ENCODE measurements around the gene MLLT3. TPM values are rescaled to one million over a fixed set of nuclear protein-coding genes. Genes with fewer than 3 reads are reported as not detected.

MLLT3 gene
- total and polyA plus RNA-seq, 2 donors (not counting 3 experiments of a cell fraction or from before 2014, with no cell fraction given): 6.1 to 10.0 TPM

- intact Hi-C loops (cut with micrococcal nuclease): no loop called here
- CTCF ChIA-PET: interaction anchor here (0.8 to 2.0 kb wide), 3 partner anchors 26 to 707 kb away, joined by 3 to 4 read pairs (median 3); no protein-coding TSS in a partner anchor
Observed at GRCh38 chr9:20404192-20404813, 218.0 kb downstream of the MLLT3 start.

More at GRCh38 chr9:20404192-20404813, 218.0 kb downstream of the MLLT3 start:
- DNase-seq (ENCODE audit: low read depth, low spot score) (no peak), FAIRE-seq (no peak)
- Histone ChIP-seq H3K27me3 (ENCODE audit: control insufficient read depth in 2 of 2, insufficient read depth in 2 of 2, low read length in 2 of 2) (no peaks in the 10 kb centered on the region), H3K36me3 (ENCODE audit: control insufficient read depth in 2 of 2, extremely low read depth in 1 of 2, insufficient read depth in 2 of 2, low read length in 2 of 2) (no peaks in the 10 kb centered on the region), H3K9ac (replicated peaks; ENCODE audit: extremely low read depth, insufficient read depth, low read length) (no peak overlapping the region), H3K79me2 (ENCODE audit: control insufficient read depth, insufficient read depth, low read length) (no peaks in the 10 kb centered on the region), H3K27ac (ENCODE audit: insufficient read depth, low read depth, low read length) (no peak overlapping the region), H2AFZ (ENCODE audit: low read depth, low read length) (no peak overlapping the region), H3K4me3 (replicated peaks in 1 of 3; ENCODE audit: insufficient read depth in 1 of 3, low read depth in 1 of 3, low read length in 3 of 3) (no peak overlapping the region), H3K4me2 (ENCODE audit: insufficient read depth, low read length) (no peak overlapping the region), H3K9me3 (replicated peaks; ENCODE audit: control insufficient read depth, insufficient read depth, low read length) (no peaks in the 10 kb centered on the region), H4K20me1 (replicated peaks; ENCODE audit: control insufficient read depth, extremely low read depth, insufficient read depth, low read length) (no peaks in the 10 kb centered on the region), H3K9me1 (replicated peaks; ENCODE audit: control insufficient read depth, extremely low read depth, insufficient read depth, low read length) (no peaks in the 10 kb centered on the region), H3K4me1 (ENCODE audit: control insufficient read depth, extremely low read depth, insufficient read depth, low read length) (peaks cover 3% of the 10 kb centered on the region)
- TF ChIP-seq CTCF (IDR thresholded peaks at IDR 0.05; ENCODE audit: extremely low read depth in 1 of 2, insufficient read depth in 1 of 2, low read depth in 1 of 2, low read length in 2 of 2): no peak
- no peak for TF ChIP-seq MYC (IDR thresholded peaks at IDR 0.05; ENCODE audit: low read depth, low read length)
- TF ChIP-seq POLR2AphosphoS5 (IDR thresholded peaks at IDR 0.05; ENCODE audit: insufficient read depth, low read depth, low read length): no peak
- TF ChIP-seq GATA2 (IDR thresholded peaks at IDR 0.05; ENCODE audit: insufficient read depth, insufficient read length, low read depth, low read length): no peak
- no peak for TF ChIP-seq MAX (IDR thresholded peaks at IDR 0.05; ENCODE audit: insufficient read depth, insufficient read length)
- no peak for TF ChIP-seq EZH2 (IDR thresholded peaks at IDR 0.05; ENCODE audit: borderline replicate concordance, low read depth, low read length, severe bottlenecking)
- TF ChIP-seq JUN (IDR thresholded peaks at IDR 0.05; ENCODE audit: borderline replicate concordance, insufficient read depth, insufficient read length, low read depth): no peak
- no peak for TF ChIP-seq POLR2A (IDR thresholded peaks at IDR 0.05; ENCODE audit: low read depth, low read length)
- TF ChIP-seq FOS (IDR thresholded peaks at IDR 0.05; ENCODE audit: borderline replicate concordance, insufficient read depth, low read length): no peak
- POLR2A ChIA-PET: no interaction called here
- no TSS peak for BruUV-seq (replicated peaks)
- dilution Hi-C loops (cut with MboI; ENCODE audit: extremely low pct_ligation_motif_present, low sequenced_read_pairs): no loop called here

Data from endothelial cell of umbilical vein (primary cell).